SK-N-SH (cell line): ENCODE data around the gene DFFB. TPM values are rescaled to one million over a fixed set of nuclear protein-coding genes. Genes with fewer than 3 reads are reported as not detected.

Experiments used
- CTCF ChIA-PET: fragments of 300-600, 350-600 bp; formaldehyde crosslinking; extraction: SDS; loops from one replicate; lab custom pipeline; 2021; lab: Yijun Ruan, JAX
- POLR2A ChIA-PET: fragments of 350-600 bp; sonication (Branson Sonifier 250); formaldehyde crosslinking; extraction: SDS; loops from one replicate; lab custom pipeline; 2020; ENCODE audit warnings: antibody characterized with exemption, inconsistent platforms; lab: Yijun Ruan, JAX
- DNase-seq: peaks from one replicate; pipeline ENCODE4 v3.0.0; 2012
- H2AFZ ChIP-seq: fragments of 200-600 bp; sonication (generic); 2 replicates; pipeline ENCODE4 v1.8.1; 2016; ENCODE audit warnings: antibody characterized with exemption, mild to moderate bottlenecking, low read depth
- H3F3A ChIP-seq: fragments of 200-600 bp; sonication (generic); replicated peaks from 2 replicates; pipeline ENCODE3; 2016; ENCODE audit warnings: antibody characterized with exemption, mild to moderate bottlenecking; ENCODE audit not compliant: insufficient read depth
- H3K27ac ChIP-seq, 2 experiments: fragments of 200-500 bp in 1 of 2; fragments of 200-600 bp in 1 of 2; sonication (Bioruptor generic) in 1 of 2; sonication (generic), shearing (Covaris generic) in 1 of 2; 2 replicates each; pipeline versions ENCODE4 v1.5.1 to v1.6.1; 2014 to 2016; ENCODE audit warnings: low read depth in 2 of 2, inconsistent platforms in 1 of 2, low read length in 1 of 2, mild to moderate bottlenecking in 1 of 2, mixed read lengths in 1 of 2
- H3K27me3 ChIP-seq: fragments of 200-600 bp; sonication (generic), shearing (Covaris generic); 2 replicates; pipeline ENCODE4 v1.6.1; 2016; ENCODE audit warnings: mixed run types; ENCODE audit not compliant: insufficient read depth
- H3K36me3 ChIP-seq, 2 experiments: fragments of 200-500 bp in 1 of 2; fragments of 200-600 bp in 1 of 2; sonication (Bioruptor generic) in 1 of 2; sonication (generic) in 1 of 2; replicated peaks in 1 of 2; 2 replicates each; pipeline versions ENCODE3 to v1.5.1; 2014 to 2016; ENCODE audit warnings: low read length in 1 of 2, mild to moderate bottlenecking in 1 of 2; ENCODE audit not compliant: insufficient read depth in 2 of 2, control insufficient read depth in 1 of 2
- H3K4me1 ChIP-seq, 2 experiments: fragments of 200-500 bp in 1 of 2; fragments of 200-600 bp in 1 of 2; sonication (Bioruptor generic) in 1 of 2; sonication (generic), shearing (Covaris generic) in 1 of 2; 2 replicates each; pipeline versions ENCODE4 v1.5.1 to v1.6.1; 2014 to 2016; ENCODE audit warnings: low read depth in 1 of 2, low read length in 1 of 2, mixed run types in 1 of 2; ENCODE audit not compliant: insufficient read depth in 2 of 2, control insufficient read depth in 1 of 2
- H3K4me2 ChIP-seq: fragments of 200-600 bp; sonication (generic), shearing (Covaris generic); 2 replicates; pipeline ENCODE4 v1.6.1; 2017; ENCODE audit warnings: mixed run types
- H3K4me3 ChIP-seq, 2 experiments: fragments of 200-500 bp in 1 of 2; fragments of 200-600 bp in 1 of 2; sonication (Bioruptor generic) in 1 of 2; sonication (generic), shearing (Covaris generic) in 1 of 2; 2 replicates each; pipeline versions ENCODE4 v1.5.1 to v1.8.1; 2014 to 2016; ENCODE audit warnings: low read depth in 2 of 2, inconsistent platforms in 1 of 2, low read length in 1 of 2, mild to moderate bottlenecking in 1 of 2, mixed read lengths in 1 of 2, moderate library complexity in 1 of 2
- H3K79me2 ChIP-seq: fragments of 200-600 bp; sonication (generic); 2 replicates; pipeline ENCODE4 v1.8.1; 2017; ENCODE audit warnings: mild to moderate bottlenecking; ENCODE audit not compliant: insufficient read depth
- H3K9ac ChIP-seq: fragments of 200-600 bp; sonication (generic); 2 replicates; pipeline ENCODE4 v1.6.1; 2017; ENCODE audit warnings: mixed run types
- H3K9me2 ChIP-seq: fragments of 200-600 bp; sonication (generic); 2 replicates; pipeline ENCODE4 v1.6.1; 2017; ENCODE audit warnings: mixed run types
- H3K9me3 ChIP-seq: fragments of 200-600 bp; sonication (generic); 2 replicates; pipeline ENCODE4 v1.6.1; 2017; ENCODE audit warnings: mixed run types, mild to moderate bottlenecking, moderate library complexity
- H4K20me1 ChIP-seq: fragments of 200-600 bp; sonication (generic); 2 replicates; pipeline ENCODE4 v1.6.1; 2017; ENCODE audit warnings: mild to moderate bottlenecking, mixed run types; ENCODE audit not compliant: insufficient read depth
- ELF1 ChIP-seq: IDR thresholded peaks from 2 replicates; pipeline ENCODE4 v1.4.0; 2012
- EP300 ChIP-seq, 2 experiments: IDR thresholded peaks; 2 replicates each; pipeline versions ENCODE4 v1.4.0 to v1.6.1; 2012; ENCODE audit warnings: borderline replicate concordance in 1 of 2, low read depth in 1 of 2, low read length in 1 of 2
- GATA2 ChIP-seq: sonication (generic); formaldehyde crosslinking; IDR thresholded peaks from 2 replicates; pipeline ENCODE4 v1.5.0; 2020; ENCODE audit warnings: mild to moderate bottlenecking, missing genetic modification reagents
- JUND ChIP-seq: IDR thresholded peaks from 2 replicates; pipeline ENCODE4 v1.4.0; 2012
- MEF2A ChIP-seq: IDR thresholded peaks from 2 replicates; pipeline ENCODE4 v1.4.0; 2012; ENCODE audit warnings: low read depth, borderline replicate concordance
- MXI1 ChIP-seq: IDR thresholded peaks from 2 replicates; pipeline ENCODE4 v1.6.1; 2012; ENCODE audit warnings: mild to moderate bottlenecking, low read depth, low read length, improper control_type of control experiment
- NFIC ChIP-seq: IDR thresholded peaks from 2 replicates; pipeline ENCODE4 v1.4.0; 2012; ENCODE audit warnings: borderline replicate concordance
- NRF1 ChIP-seq: IDR thresholded peaks from 2 replicates; pipeline ENCODE4 v1.6.1; 2012; ENCODE audit warnings: low read depth, mild to moderate bottlenecking, low read length
- RCOR1 ChIP-seq: fragments of 150-350 bp; IDR thresholded peaks from 2 replicates; pipeline ENCODE4 v1.6.1; 2017; ENCODE audit warnings: antibody characterized with exemption, low read length
- RFX5 ChIP-seq: IDR thresholded peaks from 2 replicates; pipeline ENCODE4 v1.6.1; 2012; ENCODE audit warnings: mild to moderate bottlenecking, improper control_type of control experiment, low read length
- RXRA ChIP-seq: IDR thresholded peaks from 2 replicates; pipeline ENCODE4 v1.4.0; 2012; ENCODE audit warnings: low read depth, mild to moderate bottlenecking, borderline replicate concordance
- SMC3 ChIP-seq: IDR thresholded peaks from 2 replicates; pipeline ENCODE4 v1.6.1; 2012; ENCODE audit warnings: low read depth, low read length, improper control_type of control experiment
- TAF1 ChIP-seq: IDR thresholded peaks from 2 replicates; pipeline ENCODE4 v1.6.1; 2012; ENCODE audit warnings: low read depth, mild to moderate bottlenecking, low read length, moderate library complexity, borderline replicate concordance
- TEAD4 ChIP-seq: IDR thresholded peaks from 2 replicates; pipeline ENCODE4 v1.4.0; 2012; ENCODE audit warnings: mild to moderate bottlenecking, borderline replicate concordance; ENCODE audit not compliant: insufficient read depth
- YY1 ChIP-seq: IDR thresholded peaks from 2 replicates; pipeline ENCODE4 v1.4.0; 2012; ENCODE audit warnings: low read depth, mild to moderate bottlenecking
- WGBS: methylation state at CpG from one replicate; pipeline ENCODE4 v1.1.6; 2017; ENCODE audit warnings: low lambda C conversion rate; 5-methylcytosine and 5-hydroxymethylcytosine counted together
- polyA plus RNA-seq, 3 experiments: library from polyadenylated mRNA; depleted of rRNA; stranded (reverse); fragments of >200 nt; gene quantifications; 2 replicates each; pipeline ENCODE4 v1.2.3, GENCODE V29; 2012
- TF ChIP-seq, protein P1 (sequence below): IDR thresholded peaks from 2 replicates; pipeline ENCODE4 v1.4.0; 2012; ENCODE audit warnings: low read depth
- TF ChIP-seq, protein P2 (sequence below): fragments of 150-350 bp; IDR thresholded peaks from 2 replicates; pipeline ENCODE4 v1.6.1; 2016; ENCODE audit warnings: mild to moderate bottlenecking, low read depth, low read length
- TF ChIP-seq, protein P3 (sequence below): IDR thresholded peaks from 2 replicates; pipeline ENCODE4 v1.6.1; 2012; ENCODE audit warnings: mild to moderate bottlenecking, low read depth, low read length, moderate library complexity
- TF ChIP-seq, protein P4 (sequence below): IDR thresholded peaks from 2 replicates; pipeline ENCODE4; 2012

Gene DFFB
- polyA plus RNA-seq, 1 of the 3 experiments (the other 2 are of a cell fraction), result 8.2 TPM

DNA sequence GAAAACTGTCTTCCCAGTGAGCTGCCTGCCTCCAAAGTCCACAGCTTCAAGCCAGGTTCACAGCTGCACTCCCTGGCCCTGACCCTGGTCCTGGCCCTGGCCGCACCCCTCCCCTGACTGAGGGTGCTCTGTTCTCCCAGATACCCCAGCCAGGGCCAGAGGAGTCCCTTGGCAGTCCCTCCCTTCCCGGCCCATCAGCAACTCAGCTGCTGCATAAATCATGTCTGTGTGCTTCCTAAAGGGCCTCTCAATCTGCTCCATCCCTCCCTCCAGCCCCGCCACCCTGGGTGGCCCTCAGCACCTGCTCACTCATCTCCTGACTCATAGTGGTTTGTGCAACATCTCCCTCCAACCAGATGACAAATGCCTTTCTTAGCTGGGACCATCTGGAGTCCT is 67.5 kb downstream of the DFFB start:
- no peak overlapping the region for H2AFZ ChIP-seq
- ChIA-PET CTCF (interaction anchor here (1.3 kb wide), 1 partner anchor 14 kb away, joined by 6 read pairs; no protein-coding TSS in a partner anchor), POLR2A (no interaction called here)
- no peaks in the 10 kb centered on the region for H3K9me3 ChIP-seq
- no peak for TF ChIP-seq RFX5
- TF ChIP-seq TEAD4, result no peak
- TF ChIP-seq MXI1, result no peak
- TF ChIP-seq SMC3, result no peak
- TF ChIP-seq, protein P1, sequence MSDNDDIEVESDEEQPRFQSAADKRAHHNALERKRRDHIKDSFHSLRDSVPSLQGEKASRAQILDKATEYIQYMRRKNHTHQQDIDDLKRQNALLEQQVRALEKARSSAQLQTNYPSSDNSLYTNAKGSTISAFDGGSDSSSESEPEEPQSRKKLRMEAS, result no peak
- TF ChIP-seq, protein P2, sequence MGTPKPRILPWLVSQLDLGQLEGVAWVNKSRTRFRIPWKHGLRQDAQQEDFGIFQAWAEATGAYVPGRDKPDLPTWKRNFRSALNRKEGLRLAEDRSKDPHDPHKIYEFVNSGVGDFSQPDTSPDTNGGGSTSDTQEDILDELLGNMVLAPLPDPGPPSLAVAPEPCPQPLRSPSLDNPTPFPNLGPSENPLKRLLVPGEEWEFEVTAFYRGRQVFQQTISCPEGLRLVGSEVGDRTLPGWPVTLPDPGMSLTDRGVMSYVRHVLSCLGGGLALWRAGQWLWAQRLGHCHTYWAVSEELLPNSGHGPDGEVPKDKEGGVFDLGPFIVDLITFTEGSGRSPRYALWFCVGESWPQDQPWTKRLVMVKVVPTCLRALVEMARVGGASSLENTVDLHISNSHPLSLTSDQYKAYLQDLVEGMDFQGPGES, result no peak
- TF ChIP-seq MEF2A, result no peak
- TF ChIP-seq, protein P3, sequence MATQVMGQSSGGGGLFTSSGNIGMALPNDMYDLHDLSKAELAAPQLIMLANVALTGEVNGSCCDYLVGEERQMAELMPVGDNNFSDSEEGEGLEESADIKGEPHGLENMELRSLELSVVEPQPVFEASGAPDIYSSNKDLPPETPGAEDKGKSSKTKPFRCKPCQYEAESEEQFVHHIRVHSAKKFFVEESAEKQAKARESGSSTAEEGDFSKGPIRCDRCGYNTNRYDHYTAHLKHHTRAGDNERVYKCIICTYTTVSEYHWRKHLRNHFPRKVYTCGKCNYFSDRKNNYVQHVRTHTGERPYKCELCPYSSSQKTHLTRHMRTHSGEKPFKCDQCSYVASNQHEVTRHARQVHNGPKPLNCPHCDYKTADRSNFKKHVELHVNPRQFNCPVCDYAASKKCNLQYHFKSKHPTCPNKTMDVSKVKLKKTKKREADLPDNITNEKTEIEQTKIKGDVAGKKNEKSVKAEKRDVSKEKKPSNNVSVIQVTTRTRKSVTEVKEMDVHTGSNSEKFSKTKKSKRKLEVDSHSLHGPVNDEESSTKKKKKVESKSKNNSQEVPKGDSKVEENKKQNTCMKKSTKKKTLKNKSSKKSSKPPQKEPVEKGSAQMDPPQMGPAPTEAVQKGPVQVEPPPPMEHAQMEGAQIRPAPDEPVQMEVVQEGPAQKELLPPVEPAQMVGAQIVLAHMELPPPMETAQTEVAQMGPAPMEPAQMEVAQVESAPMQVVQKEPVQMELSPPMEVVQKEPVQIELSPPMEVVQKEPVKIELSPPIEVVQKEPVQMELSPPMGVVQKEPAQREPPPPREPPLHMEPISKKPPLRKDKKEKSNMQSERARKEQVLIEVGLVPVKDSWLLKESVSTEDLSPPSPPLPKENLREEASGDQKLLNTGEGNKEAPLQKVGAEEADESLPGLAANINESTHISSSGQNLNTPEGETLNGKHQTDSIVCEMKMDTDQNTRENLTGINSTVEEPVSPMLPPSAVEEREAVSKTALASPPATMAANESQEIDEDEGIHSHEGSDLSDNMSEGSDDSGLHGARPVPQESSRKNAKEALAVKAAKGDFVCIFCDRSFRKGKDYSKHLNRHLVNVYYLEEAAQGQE, result no peak
- TF ChIP-seq EP300 (IDR thresholded peaks at IDR 0.05; ENCODE audit: borderline replicate concordance in 1 of 2, low read depth in 1 of 2, low read length in 1 of 2), result no peak
- TF ChIP-seq, protein P4, sequence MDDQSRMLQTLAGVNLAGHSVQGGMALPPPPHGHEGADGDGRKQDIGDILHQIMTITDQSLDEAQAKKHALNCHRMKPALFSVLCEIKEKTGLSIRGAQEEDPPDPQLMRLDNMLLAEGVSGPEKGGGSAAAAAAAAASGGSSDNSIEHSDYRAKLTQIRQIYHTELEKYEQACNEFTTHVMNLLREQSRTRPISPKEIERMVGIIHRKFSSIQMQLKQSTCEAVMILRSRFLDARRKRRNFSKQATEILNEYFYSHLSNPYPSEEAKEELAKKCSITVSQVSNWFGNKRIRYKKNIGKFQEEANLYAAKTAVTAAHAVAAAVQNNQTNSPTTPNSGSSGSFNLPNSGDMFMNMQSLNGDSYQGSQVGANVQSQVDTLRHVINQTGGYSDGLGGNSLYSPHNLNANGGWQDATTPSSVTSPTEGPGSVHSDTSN, result no peak
- no peak for TF ChIP-seq RCOR1
- no peak for TF ChIP-seq RXRA
- no peak for TF ChIP-seq GATA2
- TF ChIP-seq JUND, result no peak
- no peak for TF ChIP-seq YY1
- TF ChIP-seq NRF1, result no peak
- TF ChIP-seq ELF1, result no peak
- no peak for TF ChIP-seq NFIC
- TF ChIP-seq TAF1, result no peak
- no peaks in the 10 kb centered on the region for H3K79me2 ChIP-seq
- WGBS, result 31% methylated on average over 3 of the region's 3 CpGs
- H3K4me3 ChIP-seq, result no peak overlapping the region
- no peak overlapping the region for H3K9ac ChIP-seq
- H3F3A ChIP-seq, result no peaks in the 10 kb centered on the region
- H3K27me3 ChIP-seq, result no peaks in the 10 kb centered on the region
- H3K4me1 ChIP-seq, result no peaks in the 10 kb centered on the region
- no peaks in the 10 kb centered on the region for H4K20me1 ChIP-seq
- no peaks in the 10 kb centered on the region for H3K9me2 ChIP-seq
- DNase-seq, result no peak
- no peaks in the 10 kb centered on the region for H3K36me3 ChIP-seq
- no peak overlapping the region for H3K4me2 ChIP-seq
- H3K27ac ChIP-seq, result no peak overlapping the region
